Activated effector memory CD4-positive, alpha-beta T cell treated with Interleukin-2 at 50 U/mL for 16 hours (primary cell): Measurements from ENCODE around the gene USP25.

ENCODE experiments used
- DNase-seq: peaks from one replicate; pipeline ENCODE4 v3.0.0-alpha.2; 2020

The USP25 gene

GRCh38 chr21:15764878-15765277 is 35.1 kb downstream of the USP25 start:
- DNase-seq: no peak

DNA sequence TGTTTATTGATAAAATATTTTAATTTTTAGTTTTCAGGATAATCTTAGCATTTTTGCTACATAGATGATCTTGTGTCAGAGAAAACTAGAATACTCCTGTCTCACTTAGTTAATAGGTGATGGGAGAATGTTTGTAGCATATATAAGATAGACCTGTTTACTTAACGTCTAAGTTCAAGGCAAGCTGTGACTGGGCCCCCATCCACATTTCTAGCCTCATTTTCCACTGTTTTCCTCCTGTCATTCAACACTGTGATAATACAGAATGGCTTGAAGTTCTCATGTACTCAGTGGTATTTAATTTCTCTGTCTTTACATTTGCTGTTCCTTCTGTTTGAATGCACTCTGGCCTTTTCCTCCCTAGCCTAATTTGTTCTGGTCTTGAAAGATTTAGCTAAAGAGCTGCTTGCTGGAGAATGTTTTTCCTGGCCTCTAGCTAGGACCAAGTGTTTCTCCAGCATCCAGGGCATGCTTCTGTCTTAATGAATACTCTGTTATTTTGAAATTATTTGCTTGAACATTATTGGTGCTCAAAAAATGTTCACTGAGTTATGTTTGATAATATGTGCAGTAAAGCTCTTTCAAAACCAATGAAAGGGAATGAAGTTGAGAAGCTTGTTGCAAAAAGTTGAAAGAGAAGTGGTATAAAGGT is 37.3 kb downstream of the USP25 start:
- no peak for DNase-seq

- no peak for DNase-seq
These were observed 38.3 kb downstream of the USP25 start for GRCh38 chr21:15768045-15768601.

DNA sequence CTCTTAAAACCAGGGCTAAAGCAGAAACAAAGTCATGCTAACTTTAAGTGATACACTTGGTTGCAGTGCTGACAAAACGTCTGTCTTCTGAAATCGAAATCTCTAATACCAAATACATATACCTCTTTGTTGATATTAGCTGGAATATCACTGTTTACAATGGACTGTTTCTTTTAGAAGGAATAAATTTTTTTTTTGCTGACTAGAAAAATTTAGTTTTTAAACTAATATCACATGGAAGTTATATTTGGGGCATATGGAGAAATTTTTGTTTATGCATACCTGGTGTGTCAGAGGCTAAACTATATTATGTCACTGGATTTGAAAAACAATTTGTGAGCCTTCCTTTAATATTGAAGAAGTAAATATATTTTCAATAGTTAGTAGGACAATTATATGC is 39.1 kb downstream of the USP25 start:
- DNase-seq: no peak

DNA sequence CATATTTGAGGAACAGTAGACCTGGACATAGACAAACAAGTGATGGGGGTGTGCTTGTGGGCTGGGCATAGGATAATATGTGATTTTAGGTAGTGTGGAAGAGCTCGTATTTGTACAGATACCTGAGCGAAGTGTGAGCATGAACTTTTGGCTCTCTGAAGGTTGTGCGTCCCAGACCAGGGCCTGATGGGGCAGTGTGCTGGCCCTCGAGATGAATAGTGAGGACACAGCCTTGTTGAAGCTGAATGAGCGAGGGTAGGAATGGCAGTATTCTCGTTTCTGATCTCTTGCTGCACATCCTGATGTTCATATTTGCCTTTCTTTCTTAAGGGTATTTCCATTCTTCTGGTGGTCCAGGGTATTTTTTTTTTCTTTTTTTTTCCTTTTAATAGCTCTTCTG is 41.5 kb downstream of the USP25 start:
- DNase-seq: no peak

- DNase-seq: no peak
These were observed 42.9 kb downstream of the USP25 start for GRCh38 chr21:15772654-15773053.

GRCh38 chr21:15774590-15774989 is 44.8 kb downstream of the USP25 start:
- no peak for DNase-seq

DNA sequence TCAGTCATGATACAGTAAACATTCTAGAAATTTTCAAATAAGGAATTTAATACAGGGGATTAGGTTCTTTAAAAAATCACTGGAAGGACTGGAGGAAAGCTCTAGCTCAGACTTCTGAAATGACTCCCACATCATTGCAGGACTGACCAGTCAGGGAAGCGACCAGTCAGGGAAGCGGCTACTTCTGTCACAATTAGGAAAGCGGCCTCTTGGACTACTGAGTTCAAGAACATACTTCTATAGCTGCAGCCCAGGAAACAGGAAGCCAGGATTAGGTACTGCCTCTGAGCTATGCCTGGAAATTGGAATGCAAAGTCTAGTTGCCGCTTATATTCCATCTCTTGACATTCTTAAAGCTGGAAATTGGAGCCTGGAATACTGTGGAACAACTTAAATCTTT is 45.5 kb downstream of the USP25 start:
- no peak for DNase-seq

GRCh38 chr21:15775981-15776380 is 46.2 kb downstream of the USP25 start:
- DNase-seq: no peak

DNA sequence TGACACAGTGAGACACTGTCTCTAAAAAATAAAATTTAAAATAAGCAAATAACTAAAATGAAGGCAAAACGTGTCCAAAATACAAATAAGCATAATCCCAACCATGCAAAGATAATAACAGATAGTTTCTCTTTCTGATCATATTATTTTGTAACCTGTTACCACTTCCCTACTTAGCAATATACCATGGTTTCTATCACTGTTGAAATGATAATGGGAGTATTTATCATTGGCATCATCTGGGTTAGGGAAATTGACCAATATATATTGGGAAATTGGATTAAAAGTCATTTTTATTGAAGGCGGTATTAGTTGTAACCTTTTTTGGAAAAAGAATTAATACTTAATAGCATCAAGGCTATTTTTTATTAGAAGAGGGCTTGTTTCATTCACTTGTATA is 47.0 kb downstream of the USP25 start:
- DNase-seq: no peak

DNA sequence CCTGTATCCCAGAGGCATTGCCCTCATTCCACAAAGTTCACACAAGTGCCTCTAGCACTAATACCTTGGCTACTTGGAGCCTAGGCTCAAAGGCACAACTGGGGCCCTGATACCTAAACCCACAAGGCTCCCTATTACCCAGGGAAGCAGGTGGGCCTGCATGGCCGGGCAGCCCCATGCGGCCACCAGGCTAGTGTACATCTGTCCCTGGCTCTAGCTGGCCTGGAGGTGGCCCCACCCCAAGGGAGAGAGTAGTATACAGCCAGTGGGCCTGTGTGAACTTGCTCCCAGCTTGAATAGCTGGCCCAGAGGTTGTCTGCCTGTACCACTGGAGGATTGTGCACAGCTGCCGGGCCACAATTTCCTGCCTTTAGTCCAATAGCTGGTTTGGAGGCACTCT is 52.2 kb downstream of the USP25 start:
- no peak for DNase-seq

DNA sequence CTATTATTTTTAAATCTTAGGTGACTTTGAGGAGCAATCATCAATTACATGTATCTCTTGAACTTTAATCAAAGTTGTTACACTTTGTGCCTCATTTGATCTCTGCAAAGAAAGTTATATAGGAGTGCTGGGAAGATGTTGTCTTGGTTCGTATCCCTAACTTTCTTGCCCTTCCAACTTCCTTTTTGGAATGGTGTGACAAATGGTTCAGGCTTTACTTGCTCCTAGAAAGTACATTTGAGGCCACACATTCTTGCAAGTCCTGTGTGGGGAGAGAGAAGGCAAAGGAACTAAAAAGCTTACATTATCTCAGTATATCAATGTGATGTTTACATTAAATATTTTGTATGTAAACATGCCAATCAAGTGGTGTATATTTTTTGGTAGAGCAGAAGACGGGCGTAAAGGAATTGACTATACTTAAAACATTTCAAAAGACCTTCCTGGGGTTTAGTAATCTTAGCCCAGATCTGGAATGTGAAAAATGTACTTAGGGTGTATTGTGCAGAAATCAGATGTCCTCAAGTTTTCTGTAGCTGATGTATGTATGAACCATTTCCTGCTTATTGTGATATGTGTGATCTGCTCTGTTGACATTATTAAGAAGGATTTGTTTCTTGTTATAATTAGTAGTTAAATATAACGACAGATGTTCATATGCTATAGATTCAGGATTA is 59.2 kb downstream of the USP25 start:
- DNase-seq: no peak

- no peak for DNase-seq
These were observed 63.3 kb downstream of the USP25 start for GRCh38 chr21:15793109-15793508.

DNA sequence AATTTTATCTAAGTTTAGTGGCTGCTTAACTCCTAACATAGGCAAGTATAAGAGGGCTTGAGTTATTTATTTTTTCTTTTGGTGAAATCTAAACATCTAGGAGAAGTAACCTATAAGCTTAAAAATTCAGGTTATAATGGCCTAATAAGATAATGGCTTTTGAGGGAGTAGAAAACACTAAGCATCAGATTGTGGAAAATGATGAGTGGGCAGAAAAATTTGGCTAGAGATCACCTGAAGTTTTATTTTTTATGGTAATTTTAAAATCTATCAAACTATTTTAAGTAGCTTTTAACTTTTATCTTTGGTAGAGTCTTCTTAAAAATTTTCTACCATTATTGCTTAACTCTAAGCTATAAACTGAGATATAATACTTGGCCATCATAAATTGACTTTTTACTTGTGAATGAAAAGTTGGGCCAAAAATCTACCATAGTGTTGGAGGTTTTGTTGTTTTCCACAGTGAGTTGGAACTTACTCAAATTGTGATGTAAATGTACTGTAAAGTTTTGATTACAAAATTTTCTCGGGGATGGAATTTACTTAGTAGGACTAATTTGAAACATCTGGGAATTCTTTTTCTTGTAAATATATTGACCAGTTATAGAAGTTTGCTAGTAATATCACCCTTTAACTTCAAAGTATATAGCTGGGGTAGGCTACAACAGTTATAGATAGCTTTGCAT is 63.9 kb downstream of the USP25 start:
- DNase-seq: no peak

DNA sequence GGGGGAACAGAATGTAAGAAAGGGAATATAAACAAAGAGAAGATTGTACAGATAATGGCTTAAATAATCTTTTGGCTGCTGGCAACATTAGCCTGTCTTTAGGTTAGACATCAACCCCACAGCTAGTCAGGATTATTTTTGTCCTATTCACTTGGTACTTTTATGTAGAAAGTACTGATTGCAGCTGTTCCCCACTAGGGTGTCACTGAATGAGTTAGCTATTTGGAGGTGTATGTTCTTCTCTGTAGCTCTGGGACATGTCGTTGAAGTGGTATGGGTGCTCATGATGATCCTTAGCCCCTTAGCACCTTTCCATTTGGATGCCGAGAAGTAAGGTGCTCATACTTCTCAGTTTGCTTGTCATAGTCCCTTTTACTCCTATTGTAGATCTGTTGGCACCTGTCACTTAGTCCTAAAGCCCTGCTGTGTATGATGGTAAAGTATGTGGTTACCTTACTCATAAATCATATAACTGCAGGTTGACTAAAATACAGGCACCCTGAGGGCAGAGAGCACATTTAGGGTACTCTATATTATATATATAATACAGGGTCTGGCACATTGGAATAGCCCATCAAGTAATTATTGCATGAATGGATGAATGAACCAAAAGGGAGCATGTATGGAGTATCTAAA is 64.6 kb downstream of the USP25 start:
- no peak for DNase-seq

GRCh38 chr21:15795533-15795932 is 65.8 kb downstream of the USP25 start:
- DNase-seq: no peak

GRCh38 chr21:15797577-15798363 is 68.0 kb downstream of the USP25 start:
- no peak for DNase-seq

DNA sequence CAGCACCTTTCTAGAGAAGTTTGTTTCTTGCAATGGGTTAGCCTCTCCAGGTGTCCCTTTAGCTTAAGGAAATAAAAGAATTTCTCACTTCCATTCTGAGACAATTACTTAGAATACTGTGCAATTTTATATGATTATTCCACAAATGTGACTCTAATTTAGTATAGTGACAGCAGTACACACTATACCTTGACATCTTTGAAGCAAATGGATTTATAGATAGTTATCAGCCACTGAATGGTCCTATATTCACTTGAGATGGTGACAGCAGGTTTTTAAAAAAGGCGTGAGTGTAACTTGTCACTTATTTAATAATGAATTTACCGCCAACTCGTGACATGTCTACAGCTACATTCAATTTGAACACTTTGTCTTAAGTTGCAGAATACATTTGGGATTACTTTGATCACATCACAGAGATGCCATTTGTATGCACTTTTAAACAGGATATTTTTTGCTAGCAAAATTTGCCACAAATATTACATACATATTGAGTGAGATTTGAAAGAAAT is 71.6 kb downstream of the USP25 start:
- no peak for DNase-seq

DNA sequence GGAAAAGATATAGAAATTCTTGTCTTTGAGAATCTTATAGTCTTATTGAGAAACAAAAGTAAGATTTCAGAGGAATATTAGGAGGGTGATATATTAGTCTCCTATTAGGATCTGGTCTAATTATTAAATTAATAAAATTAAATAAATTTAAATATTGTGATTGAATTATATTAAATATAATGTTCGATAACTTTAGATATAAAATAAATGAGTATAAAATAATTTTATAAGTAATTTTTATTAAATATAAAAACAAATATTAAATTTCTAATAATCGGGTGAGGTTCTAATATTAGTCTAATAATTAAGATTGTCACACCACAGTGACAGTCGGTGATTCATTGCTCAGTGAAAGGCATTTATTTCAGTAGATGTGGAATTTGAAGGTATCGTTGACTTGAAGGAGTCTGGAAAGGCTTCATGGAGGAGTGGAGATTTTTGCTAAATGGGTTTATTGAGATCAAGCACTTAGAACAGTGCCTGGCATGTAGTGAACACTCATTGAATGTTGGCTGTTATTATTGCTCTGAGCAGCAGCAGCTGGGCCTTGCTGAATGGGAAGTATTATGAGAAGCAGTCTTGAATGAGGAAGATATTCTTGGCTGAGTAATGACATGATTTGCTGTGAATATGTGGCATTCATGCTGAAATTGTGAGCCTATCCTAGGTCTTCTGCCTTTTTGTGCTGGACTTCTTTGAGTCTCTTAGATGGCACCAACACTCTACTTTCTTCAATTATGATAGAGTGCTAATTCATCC is 74.6 kb downstream of the USP25 start:
- DNase-seq: no peak

DNA sequence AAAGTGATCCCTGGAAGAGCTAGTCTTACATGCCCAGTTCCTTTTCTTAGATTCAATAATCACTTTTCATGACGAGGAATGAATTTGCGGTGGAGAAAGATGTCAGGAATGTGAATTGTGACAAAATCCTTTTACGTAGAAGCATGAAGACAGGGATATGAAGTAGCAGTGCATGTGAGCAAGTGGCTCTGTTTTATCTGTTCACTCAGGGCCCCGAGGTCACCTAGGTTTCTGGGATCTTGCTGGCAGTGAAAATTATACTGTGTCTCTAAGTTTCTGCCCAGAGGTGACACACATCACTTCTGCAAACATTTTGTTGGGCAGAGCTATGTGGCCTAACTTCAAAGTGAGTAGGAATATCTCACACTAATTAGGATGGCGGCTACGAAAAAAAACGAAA is 79.3 kb downstream of the USP25 start:
- no peak for DNase-seq

DNA sequence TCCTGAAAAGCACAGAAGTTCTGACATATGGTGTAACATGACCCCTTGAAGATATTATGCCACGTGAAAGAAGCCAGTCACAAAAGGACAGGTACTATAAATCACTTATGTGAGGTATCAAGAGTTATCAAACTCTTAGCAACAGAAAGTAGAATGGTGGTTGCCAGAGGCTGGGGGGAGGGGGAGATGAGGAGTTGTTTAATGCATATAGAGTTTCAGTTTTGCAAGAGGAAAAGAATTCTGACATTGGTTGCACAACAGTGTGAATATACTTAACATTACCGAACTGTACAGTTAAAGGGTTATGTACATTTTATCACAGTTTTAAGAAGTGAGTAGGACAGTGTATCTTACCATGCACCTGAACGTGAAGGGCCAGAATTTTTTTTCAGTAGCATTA is 80.0 kb downstream of the USP25 start:
- DNase-seq: no peak

DNA sequence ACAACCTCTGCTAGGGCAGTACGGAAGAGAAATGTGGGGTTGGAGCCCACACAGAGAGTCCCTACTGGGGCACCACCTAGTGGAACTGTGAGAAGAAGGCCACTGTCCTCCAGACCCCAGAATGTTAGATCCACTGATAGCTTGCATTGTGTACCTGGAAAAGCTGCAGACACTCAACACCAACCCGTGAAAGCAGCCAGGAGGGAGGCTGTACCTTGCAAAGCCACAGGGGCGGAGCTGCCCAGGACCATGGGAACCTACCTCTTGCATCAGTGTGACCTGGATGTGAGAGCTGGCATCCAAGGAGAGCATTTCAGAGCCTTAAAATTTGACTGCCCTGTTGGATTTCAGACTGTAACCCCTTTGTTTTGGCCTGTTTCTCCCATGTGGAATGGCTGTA is 85.5 kb downstream of the USP25 start:
- no peak for DNase-seq
